GM18907 (cell line): ENCODE results near the gene PDK2.
"Not testable (repeated sequence)": the region's sequence is repeated elsewhere in the genome, so short reads cannot be mapped to it uniquely, and the experiment has no call there.

Source experiments
- ATAC-seq: cut with Tn5 transposase; IDR thresholded peaks from one replicate; pipeline ENCODE4 v1.9.1; 2021; ENCODE audit warnings: mild to moderate bottlenecking, moderate library complexity; ENCODE audit not compliant: unreplicated experiment

PDK2 gene

DNA sequence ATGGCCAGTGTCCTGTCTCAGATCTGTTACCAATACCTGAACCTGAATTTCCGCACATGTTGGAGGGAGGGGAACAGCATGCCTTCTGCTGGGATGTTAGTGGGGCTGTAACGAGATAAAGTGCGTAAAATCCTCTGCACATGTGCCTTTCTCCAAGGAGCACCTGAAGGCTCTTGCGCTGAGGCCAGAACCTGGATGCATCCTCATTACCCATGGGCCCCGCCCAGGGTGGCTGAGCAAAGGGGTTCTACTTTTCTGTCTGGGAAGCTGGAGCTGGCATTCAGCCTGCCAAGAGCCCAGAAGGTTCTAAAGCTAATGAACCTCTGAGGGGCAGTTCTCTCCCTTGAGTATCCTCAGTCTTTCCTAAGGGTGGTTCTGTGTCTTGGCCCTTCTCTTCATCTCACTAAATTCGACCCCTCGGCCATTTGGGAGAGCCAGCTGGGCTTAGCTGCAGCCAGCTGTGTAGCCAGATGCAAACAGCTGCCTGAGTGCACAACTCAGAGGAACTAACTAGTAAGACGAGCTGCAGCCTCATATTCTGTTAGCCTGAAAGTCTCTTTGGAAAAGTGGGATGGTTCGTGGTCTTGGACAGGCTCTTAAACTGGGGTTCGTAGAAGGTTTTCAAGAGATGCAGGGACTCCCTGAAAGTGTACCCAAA is 36.7 kb upstream of the PDK2 start:
- ATAC-seq = no peak

DNA sequence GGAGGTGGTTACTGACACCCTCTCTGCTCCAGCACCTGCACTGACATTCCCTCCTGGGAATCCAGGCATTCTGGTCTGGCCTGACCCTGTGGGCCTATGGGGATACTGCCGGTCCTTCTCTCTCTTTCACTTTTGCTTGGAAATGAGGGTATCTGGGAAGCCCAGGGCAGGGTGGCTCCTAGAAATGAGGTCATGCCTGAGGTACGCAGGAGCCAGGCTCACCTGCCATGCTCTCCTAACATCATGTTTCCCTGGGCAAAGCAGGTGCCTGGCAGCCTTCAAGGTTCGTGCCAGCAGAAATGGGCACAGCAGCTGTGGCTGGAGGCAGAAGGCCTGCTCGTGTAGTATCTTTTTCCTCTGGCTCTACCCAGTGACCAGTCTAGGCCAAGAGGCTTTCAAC is 35.9 kb upstream of the PDK2 start:
- ATAC-seq = no peak

DNA sequence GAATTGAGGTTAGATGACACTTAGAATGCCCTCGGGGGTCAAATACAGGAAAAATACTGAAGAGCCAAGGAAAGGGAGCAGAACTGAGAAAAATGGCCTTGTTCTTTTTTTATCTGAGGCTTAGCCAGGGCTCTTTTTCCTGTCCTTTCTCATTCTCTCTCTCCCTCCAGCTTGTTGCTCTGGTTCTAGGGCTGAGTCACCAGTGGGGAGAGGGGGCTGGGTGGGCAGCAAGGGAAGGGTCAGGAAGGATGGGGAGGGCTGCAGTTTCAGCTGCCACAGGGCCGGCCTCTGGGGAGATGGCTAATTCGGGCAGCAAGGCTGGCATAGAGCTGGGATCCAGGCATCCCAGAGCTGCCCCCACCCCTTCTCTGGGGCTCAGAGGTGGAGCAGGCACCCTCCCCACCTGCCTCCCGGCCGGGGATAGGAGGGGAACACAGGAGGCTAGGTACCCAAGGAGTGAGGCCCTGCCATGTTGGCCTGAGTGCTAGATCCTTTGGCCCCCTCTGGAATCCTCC is 35.3 kb upstream of the PDK2 start:
- no peak for ATAC-seq

DNA sequence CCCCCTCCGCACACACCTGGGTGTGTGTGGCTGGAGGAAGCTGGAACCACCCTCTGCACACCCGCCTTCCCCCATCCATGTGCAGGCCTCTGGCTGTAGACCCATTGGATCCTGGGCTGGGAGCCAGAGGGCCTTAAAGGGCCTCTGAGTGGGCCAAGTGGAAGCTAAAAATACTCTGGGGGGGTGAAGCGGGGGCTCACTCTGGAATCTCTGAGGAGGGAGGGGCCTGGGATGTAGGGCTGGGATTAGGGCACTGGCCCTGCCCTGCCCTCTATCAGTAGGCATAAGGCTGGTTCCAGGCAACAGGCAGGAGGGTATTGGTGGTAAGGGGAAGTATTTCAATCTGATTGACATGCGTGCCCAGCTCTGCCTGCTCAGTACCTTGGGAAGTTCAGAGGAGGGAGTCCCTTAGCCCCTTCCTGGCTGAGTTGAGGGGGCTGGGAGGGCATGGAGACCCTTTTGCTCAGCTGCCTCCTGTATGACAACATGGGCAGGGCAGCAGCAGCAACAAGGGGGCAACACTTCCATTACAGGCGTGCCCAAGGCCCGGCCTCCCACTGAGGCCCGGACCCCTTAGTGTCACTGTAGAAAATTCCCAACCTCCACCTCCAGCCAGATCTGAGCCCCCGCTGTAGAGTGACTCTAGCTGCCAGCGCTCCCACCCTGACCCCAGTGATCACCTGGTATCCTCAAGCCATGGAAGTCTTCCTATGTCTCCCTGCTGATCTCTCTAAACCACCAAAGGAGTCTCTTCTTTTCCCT is 34.0 kb upstream of the PDK2 start:
- ATAC-seq = no peak

DNA sequence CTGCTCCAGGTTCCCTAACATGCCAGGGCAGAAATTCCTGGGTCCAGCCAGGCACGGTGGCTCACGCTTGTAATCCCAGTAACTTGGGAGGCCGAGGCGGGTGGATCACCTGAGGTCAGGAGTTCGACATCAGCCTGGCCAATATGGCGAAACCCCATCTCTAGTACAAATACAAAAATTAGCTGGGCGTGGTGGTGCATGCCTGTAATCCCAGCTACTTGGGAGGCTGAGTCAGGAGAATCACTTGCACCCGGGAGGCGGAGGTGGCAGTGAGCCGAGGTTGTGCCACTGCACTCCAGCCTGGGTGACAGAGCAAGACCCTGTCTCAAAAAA is 33.5 kb upstream of the PDK2 start:
- not testable (repeated sequence) for ATAC-seq

DNA sequence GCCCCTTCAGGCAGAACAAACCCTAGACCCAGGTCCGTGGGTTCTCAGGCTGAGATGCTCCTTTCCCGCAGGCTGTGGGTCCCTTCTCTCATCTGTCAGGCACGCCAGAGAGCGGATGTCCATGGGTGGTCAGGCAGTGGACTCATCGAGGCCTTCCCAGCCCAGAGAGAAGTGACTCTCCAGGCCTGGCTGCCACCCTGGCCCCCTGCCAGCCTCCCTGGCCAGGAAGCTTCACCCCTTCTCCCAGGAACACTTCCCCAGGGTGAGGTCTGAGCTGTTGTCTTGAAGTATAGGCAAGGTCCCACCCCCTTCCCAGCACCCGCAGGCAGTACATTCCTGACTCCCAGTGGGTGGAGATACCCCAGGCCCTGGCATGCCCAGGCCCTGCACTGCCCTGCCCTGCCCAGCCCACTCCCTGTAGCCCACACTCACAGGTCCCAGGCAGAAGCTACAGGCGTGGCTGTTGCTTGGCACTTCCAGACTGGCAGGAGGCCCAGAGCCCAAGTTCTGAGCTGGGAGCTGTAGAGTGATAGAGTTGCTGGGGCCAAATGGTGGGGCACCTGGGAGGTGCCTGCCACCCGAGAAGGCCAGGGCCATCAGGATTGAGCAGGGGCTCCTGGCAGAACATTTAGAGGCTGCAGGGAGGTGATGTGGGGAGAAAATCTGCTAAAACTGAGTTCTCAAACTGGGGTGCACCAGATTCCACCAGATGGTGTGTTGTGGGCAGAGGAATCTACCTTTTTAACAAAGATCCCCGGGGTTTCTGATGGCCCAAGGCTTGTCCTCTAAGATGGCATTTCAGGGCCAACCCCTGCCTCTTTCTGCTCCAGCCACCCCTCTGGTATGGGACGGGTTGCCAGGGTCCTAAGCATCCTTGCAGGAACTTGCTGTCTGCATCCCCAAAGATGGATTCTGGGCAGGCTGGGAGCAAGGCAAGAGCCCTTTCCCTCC is 32.6 kb upstream of the PDK2 start:
- ATAC-seq = no peak

DNA sequence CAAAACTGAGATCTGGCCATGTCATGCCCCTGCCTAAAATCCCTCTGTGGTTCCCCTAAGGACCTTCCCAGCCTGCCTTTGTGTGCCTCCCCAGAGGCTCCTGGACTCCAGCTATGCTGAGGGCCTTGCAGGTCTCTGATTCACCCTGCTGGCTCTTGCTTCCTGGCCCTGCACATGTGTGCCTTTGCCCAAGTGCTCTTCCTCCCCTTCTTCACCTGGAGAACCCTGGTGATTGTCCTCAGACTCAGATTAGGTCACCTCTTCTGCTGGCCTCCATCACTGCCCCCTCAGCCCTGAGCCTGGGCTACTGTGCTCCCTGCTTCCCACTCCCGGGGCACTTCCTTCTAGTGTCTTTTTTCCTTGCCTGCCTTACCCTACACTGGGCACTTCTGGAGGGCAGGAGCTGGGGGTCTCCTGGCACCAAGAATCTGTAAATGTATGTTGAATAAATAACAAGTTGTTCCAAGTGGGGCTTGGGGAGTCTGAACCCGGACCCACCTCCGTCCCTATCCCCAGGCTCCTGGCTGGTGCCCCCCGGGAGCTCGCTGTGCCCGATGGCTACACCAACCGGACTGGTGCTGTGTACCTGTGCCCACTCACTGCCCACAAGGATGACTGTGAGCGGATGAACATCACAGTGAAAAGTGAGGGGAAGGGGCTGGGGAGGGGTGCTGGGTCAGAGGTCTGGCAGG is 31.4 kb upstream of the PDK2 start:
- ATAC-seq = no peak

DNA sequence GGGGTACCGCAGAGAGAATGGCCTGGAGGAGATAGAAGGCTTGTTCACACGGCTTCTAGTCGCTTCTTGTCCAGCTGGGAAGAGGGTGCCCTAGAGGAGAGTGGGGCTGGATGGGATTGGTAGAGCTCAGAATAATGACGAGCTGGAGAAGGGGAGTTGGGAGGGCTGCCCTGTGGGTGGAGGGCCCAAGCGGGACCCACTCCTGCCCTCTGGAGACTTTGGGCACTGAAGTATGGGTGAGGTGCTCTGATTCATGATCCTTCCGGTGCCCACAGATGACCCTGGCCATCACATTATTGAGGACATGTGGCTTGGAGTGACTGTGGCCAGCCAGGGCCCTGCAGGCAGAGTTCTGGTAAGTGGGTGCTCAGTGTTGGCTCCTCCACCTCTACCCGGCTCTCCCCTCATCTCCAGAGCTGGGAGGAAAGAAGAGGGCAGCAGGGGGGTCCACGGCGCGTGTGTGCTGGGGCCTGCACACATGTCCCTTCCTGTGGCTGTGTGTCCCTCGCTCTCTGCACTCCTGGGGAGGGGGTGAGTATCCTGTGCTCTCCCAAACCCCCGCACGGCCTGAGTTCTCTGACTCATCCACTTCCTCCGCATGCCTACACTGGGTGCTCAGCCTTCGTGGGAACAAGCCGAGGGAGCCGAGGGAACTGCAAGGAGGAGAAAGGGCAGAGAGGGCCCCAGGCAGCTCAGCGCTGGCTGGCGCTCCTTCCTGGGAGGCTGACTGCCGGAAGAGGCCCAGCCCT is 30.7 kb upstream of the PDK2 start:
- ATAC-seq = no peak

DNA sequence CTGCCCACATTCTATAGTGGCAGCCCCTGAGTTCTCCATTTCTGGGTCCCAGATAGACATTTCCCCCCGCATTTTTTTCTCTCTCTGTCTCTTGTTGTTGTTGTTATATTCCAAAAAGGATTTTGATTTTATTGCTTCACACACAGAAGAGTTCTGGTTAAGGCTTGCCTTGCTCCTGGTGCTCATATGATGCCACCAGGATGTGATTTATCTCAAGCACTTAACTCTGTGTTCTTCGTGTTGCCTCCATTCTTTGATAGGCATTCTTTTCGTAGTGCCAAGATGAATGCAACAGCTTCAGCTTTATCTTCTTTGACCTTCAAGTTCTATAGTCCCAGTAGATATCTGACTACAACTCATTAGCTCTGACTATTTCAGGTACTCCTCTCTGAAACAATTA is 30.1 kb upstream of the PDK2 start:
- no peak for ATAC-seq

DNA sequence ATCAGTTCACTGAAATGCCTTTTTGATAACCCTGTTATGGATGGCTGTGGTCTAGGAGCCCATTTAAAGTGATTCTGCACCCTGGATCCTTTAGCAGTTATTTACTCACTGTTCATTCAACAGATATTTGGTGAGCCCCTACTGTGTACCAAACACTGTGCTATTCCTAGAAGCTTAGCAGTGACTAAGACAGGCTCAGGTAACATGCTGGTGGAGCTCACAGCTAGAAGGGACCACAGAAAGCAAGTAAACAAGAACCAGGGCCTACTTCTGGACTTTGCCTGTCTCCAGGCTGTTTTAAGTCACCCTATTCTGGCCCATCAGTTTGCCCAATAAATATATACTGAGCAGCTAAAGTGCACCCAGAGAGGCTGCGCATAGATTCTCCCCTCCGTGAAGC is 28.2 kb upstream of the PDK2 start:
- no peak for ATAC-seq

DNA sequence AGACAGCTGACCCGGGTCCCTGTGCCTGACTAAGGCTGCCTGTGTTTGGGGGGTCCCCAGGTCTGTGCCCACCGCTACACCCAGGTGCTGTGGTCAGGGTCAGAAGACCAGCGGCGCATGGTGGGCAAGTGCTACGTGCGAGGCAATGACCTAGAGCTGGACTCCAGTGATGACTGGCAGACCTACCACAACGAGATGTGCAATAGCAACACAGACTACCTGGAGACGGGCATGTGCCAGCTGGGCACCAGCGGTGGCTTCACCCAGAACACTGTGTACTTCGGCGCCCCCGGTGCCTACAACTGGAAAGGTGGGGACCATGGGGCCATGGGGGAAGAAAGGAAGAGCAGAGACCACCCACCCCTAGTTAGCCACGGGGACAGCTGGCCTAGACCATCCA is 27.2 kb upstream of the PDK2 start:
- ATAC-seq = no peak

DNA sequence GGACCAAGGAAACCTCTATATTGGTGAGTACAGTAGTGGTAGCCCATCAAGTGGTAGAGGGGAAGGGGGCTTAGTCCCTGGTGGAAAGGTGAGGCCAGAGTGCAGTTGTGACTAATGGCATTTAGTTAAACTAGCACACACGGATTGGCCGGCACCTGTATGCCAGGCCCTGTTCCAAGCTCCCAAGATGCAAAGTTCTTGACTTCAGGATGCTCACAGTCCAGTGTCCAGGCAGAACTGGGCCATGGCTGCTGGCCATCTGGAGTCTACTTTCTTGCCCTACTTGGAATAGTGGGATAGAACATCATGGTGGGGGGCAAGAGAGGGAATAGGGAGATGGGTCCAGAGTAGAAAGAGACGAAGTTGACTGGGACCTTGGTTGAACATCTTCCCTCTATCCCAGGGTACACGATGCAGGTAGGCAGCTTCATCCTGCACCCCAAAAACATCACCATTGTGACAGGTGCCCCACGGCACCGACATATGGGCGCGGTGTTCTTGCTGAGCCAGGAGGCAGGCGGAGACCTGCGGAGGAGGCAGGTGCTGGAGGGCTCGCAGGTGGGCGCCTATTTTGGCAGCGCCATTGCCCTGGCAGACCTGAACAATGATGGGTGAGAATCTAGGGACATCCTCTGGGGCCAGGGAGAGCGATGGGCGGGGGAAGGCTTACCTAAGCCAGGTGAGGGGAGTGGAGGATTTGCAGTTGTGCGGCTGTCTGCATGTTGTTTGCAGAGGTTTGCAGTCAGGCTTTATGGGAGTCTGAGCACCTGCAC is 24.1 kb upstream of the PDK2 start:
- ATAC-seq = no peak

DNA sequence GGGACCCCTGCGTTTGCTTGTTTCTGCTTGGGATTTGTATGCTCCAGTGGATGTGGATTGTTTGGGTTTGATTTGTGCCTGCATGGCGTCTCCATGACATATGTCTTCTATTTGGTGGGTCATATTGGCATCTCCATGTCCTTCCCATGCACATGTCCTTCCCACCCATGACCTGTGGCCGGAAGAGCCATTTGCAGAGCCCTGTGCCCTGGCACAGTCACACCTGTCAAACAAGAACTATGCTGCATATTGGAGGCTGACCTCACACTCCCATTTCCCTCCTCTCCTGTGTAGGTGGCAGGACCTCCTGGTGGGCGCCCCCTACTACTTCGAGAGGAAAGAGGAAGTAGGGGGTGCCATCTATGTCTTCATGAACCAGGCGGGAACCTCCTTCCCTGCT is 23.5 kb upstream of the PDK2 start:
- ATAC-seq = no peak

DNA sequence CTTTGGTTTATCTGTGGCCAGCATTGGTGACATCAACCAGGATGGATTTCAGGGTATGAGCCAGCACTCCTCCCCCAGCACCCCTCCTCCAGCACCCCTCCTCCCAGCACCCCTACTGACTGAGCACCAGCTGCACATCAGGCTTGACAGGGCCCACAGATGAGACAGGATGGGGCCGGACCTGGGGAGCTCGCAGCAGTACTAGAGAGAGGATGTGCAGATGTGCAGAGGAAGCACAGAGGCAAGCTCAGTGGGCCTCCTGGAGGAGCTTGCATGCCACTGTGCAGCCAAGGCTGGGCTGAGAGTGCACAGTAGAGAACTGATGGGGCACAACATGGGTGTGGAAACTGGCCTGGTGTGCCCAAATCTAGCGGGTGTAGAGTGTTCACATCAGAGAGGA is 23.0 kb upstream of the PDK2 start:
- ATAC-seq = no peak

DNA sequence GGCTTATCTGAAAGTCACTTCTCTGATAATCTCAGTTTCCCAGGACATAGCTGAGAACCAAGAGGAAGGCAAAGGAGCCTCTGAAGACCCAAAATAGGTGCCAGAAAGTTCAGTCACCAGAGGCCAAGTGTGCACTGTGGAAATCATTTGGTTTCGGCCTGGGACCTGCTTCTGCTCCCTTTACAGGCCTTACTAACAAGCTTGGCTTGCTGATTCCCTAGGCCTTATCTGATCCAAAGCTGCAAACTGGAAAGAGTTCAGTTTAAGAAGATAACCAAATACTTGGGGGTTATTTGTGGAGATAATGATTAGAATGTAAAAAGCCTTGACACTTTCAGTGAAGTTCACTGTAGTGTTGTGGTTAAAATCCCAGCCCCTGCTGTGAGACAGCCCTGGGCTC is 22.2 kb upstream of the PDK2 start:
- ATAC-seq = no peak

DNA sequence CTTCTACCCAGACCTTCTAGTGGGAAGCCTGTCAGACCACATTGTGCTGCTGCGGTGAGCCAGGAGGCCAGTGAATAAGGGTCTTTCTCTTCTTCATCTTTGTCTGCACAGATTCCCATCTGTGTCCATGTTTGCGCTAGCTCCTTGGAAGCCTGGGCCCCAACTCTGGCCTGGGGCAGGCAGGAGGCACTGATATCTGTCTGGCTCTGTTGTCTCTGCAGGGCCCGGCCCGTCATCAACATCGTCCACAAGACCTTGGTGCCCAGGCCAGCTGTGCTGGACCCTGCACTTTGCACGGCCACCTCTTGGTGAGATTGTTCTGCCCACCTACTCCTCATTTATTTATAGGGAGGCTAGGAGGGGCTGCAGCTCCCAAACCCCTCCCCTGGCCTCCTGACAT is 20.9 kb upstream of the PDK2 start:
- no peak for ATAC-seq

DNA sequence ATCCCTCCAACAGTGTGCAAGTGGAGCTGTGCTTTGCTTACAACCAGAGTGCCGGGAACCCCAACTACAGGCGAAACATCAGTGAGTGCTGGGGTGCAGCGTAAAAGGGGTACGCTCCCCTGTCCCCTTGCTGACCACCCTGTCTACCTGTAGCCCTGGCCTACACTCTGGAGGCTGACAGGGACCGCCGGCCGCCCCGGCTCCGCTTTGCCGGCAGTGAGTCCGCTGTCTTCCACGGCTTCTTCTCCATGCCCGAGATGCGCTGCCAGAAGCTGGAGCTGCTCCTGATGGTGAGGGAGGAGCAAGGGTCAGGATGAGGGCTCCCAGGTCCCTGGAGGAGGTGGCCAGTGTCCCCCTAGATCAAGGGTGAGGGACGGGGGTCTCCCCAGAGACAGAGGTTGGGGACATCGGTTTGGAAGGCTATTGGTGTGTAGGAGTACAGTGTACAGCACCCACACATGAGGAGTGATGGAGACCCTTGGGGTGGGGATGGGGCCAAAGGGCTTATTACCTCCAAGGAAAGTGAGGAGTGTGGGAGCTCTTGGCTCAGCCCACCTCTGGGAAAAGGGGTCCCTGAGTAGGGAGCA is 19.6 kb upstream of the PDK2 start:
- ATAC-seq = no peak

DNA sequence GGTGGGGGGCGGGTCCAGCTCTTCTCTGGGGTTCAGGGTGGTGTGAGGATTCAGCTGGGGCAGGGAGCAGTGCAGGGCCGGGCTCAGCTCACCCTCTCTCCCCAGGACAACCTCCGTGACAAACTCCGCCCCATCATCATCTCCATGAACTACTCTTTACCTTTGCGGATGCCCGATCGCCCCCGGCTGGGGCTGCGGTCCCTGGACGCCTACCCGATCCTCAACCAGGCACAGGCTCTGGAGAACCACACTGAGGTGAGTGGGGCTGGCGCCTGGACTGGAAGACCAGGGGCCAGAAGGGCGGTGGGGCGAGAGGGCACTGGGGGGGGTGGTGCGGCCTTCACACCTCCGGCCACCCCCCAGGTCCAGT is 18.9 kb upstream of the PDK2 start:
- no peak for ATAC-seq

DNA sequence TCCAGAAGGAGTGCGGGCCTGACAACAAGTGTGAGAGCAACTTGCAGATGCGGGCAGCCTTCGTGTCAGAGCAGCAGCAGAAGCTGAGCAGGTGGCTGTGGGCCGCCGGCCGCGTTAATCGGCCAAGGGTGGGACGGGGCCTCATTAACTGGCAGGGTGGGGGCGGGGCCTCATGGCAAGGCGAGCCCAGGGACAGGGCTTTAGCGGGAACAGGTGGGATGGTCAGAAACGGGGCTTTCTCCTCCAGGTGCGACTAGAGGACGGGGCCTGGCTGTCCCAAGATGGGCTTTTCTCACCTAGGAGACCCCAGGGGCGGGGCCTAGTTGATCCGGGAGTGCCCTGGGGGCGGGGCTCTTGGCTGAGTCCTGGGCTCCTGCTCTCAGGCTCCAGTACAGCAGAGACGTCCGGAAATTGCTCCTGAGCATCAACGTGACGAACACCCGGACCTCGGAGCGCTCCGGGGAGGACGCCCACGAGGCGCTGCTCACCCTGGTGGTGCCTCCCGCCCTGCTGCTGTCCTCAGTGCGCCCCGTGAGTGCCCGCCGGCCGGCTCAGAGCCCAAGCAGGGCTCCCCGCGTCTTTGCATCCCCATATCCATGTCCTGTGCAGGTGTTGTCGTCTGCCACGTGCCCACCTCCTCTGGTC is 18.4 kb upstream of the PDK2 start:
- ATAC-seq = no peak
